ENCODE measurements around the gene INKA2.

Gene INKA2

GRCh38 chr1:111739194-111739924 is at the start of gene INKA2:
Gene INKA2 (minus strand): TSS chr1:111739395. CDS start chr1:111739242, 153 bp downstream.
- DNase-seq (ENCODE audit: low read depth): peak; percentile 65

- no peak for DNase-seq (ENCODE audit: low read depth)
Observed at GRCh38 chr1:111786669-111787207, 47.5 kb upstream of the INKA2 start.

GRCh38 chr1:111784273-111784901 is 45.2 kb upstream of the INKA2 start:
- DNase-seq (ENCODE audit: low read depth): no peak

GRCh38 chr1:111779546-111779945 is 40.4 kb upstream of the INKA2 start:
- DNase-seq (ENCODE audit: low read depth): no peak

GRCh38 chr1:111778541-111779051 is 39.4 kb upstream of the INKA2 start:
- DNase-seq (ENCODE audit: low read depth): peak; percentile 49

- no peak for DNase-seq (ENCODE audit: low read depth)
Observed at GRCh38 chr1:111778066-111778465, 38.9 kb upstream of the INKA2 start.

- no peak for DNase-seq (ENCODE audit: low read depth)
Observed at GRCh38 chr1:111777301-111777700, 38.1 kb upstream of the INKA2 start.

GRCh38 chr1:111776861-111777260 is 37.7 kb upstream of the INKA2 start:
- no peak for DNase-seq (ENCODE audit: low read depth)

GRCh38 chr1:111776391-111776790 is 37.2 kb upstream of the INKA2 start:
- no peak for DNase-seq (ENCODE audit: low read depth)

GRCh38 chr1:111775966-111776365 is 36.8 kb upstream of the INKA2 start:
- DNase-seq (ENCODE audit: low read depth): no peak

GRCh38 chr1:111770916-111771315 is 31.7 kb upstream of the INKA2 start:
- no peak for DNase-seq (ENCODE audit: low read depth)

GRCh38 chr1:111769517-111770146 is 30.4 kb upstream of the INKA2 start:
- DNase-seq (ENCODE audit: low read depth): peak; percentile 53

GRCh38 chr1:111768625-111769024 is 29.4 kb upstream of the INKA2 start:
- DNase-seq (ENCODE audit: low read depth): no peak

- no peak for DNase-seq (ENCODE audit: low read depth)
Observed at GRCh38 chr1:111768023-111768422, 28.8 kb upstream of the INKA2 start.

GRCh38 chr1:111762332-111762731 is 23.1 kb upstream of the INKA2 start:
- DNase-seq (ENCODE audit: low read depth): no peak

GRCh38 chr1:111761717-111762116 is 22.5 kb upstream of the INKA2 start:
- no peak for DNase-seq (ENCODE audit: low read depth)

GRCh38 chr1:111758373-111758772 is 19.2 kb upstream of the INKA2 start:
- no peak for DNase-seq (ENCODE audit: low read depth)

- DNase-seq (ENCODE audit: low read depth): no peak
Observed at GRCh38 chr1:111756124-111756513, 16.9 kb upstream of the INKA2 start.

GRCh38 chr1:111755331-111756123 is 16.3 kb upstream of the INKA2 start, which contains the start of gene DDX20:
Gene DDX20 (plus strand): TSS chr1:111755901. CDS start chr1:111755925, 24 bp downstream.
- DNase-seq (ENCODE audit: low read depth): peak; percentile 93

GRCh38 chr1:111754984-111755330 is 15.8 kb upstream of the INKA2 start:
- DNase-seq (ENCODE audit: low read depth): no peak

GRCh38 chr1:111751906-111752575 is 12.8 kb upstream of the INKA2 start:
- DNase-seq (ENCODE audit: low read depth): no peak
